CD4-positive, alpha-beta T cell treated with Interleukin-17A for 1 hour (primary cell): ENCODE measurements around the gene HINFP.
A peak's percentile ranks its signal among the peaks of the same experiment; 100 is the strongest.
"Not testable (repeated sequence)": the region's sequence is repeated elsewhere in the genome, so short reads cannot be mapped to it uniquely, and the experiment has no call there.

Experiments used
- DNase-seq: peaks from one replicate; pipeline ENCODE4 v3.0.0-alpha.2; 2020

The HINFP gene

DNA sequence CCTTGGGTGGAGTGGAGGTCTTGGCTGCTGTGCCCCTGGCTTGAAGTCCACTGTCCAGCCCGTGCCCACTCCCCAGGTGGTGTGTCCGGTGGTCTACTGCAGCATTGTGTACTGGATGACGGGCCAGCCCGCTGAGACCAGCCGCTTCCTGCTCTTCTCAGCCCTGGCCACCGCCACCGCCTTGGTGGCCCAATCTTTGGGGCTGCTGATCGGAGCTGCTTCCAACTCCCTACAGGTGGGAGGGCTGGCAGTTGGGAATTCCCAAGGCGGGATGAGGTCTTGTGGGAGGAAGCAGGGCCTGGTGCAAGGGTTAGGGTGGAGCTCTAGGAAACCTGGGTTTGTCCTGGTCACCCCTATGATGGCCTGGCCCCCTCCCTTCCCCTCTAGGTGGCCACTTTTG, 38.8 kb downstream of the HINFP start:
- DNase-seq = no peak

GRCh38 chr11:119161871-119162270, 40.5 kb downstream of the HINFP start:
- no peak for DNase-seq

DNA sequence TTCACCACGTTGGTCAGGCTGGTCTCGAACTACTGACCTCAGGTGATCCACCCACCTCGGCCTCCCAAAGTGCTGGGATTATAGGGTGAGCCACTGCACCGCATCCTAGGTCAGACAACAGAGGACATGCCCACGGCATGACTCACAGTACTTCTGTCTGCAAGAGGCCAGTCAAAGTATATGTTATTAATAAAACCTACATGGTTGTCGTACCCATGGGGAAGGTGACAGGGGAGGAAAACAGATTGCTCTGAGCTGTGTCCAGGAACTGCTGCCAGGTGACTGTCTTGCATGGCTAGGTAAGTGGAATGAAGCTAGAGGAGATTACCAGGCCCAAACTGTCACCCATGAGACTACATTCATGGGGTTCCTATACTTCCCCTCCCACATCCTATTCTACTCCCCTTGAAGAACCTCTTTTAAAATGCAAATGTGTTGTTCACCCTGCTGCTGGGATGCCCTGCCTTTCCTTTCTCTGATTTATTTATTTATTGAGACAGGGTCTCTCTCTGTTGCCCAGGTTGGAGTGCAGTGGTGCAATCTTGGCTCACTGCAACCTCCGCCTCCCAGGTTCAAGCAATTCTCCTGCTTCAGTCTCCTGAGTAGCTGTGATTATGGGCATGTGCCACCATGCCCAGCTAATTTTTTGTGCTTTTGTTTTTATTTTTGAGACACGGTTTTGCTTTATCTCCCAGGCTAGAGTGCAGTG, 45.1 kb downstream of the HINFP start:
- no peak for DNase-seq

DNA sequence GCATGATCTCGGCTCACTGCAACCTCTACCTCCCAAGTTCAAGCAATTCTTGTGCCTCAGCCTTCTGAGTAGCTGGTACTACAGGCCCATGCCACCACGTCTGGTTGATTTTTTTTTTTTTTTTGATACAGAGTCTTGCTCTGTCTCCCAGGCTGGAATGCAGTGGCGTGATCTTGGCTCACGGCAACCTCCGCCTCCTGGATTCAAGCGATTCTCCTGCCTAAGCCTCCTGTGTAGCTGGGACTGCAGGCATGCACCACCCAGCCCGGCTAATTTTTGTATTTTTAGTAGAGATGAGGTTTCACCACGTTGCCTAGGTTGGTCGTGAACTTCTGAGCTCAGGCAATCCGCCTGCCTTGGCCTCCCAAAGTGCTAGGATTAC, 45.7 kb downstream of the HINFP start:
- DNase-seq = not testable (repeated sequence)

- no peak for DNase-seq
Measured at GRCh38 chr11:119167933-119168332, 46.6 kb downstream of the HINFP start.

DNA sequence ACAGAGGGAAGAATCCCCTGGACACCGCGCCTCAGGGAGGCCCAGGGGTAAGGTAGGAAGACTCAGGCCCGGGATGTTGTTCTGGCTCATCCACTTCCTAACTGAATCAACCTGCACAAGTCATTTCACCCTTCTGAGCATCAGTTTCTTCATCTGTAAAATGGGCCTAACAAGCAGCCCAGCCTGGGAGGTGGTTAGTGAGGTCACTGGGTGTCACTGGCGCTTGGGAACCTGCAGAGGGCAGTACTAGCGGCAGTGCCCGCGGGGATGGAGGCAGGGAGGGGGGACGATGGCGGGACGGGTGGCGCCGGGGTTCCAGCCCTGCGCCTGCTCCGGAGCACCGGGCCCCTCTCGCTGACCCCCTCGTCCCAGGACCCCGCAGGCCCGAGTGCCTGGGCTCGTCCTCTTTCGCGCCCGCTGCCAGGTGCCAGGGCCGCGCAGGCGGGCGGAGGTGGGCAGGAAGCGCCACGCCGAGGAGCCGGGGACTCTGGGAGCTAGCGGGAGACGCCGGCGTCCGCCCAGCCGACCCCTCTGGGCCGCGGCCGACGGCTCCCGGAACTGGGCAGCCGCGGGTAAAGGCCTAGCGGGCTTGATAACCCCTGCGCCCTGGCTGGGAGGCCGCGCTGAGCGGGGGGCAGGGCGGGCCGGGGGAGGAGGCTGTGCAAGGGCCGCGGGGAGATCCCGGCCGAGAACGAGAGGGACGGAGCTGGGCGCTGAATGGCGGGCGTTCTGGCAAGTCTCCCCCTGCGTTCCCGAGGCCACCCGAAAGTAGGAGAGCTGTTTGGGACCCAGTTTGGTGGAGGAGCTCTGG, 47.3 kb downstream of the HINFP start, which contains the start of gene NLRX1:
Gene NLRX1 (plus strand): TSS at position 255 of the 811 bp plus-strand sequence. CDS start 2,679 bp downstream, outside the sequence.
- DNase-seq = peak; percentile 88

DNA sequence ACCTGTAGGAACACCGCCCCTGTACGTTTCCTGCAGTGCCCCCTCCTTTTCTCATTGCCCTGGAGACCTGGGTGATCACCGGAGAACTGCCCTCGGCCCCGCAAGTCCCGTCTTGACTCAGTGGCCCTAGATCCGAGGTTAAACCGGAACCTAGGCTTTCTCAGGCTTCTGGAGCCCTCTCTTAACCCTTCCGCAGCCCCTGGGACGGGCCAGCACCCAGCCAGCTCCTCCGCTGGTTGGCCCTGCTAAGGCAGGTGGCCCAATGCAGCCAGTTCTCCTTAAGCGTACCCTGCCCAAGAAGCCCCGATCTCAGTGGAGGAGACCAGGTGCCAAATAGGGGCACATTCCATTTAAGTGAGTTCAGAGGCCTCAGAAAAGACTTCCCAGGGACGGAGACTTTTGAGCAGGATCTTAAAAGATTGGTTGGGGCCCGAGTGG, 47.9 kb downstream of the HINFP start:
- no peak for DNase-seq

DNA sequence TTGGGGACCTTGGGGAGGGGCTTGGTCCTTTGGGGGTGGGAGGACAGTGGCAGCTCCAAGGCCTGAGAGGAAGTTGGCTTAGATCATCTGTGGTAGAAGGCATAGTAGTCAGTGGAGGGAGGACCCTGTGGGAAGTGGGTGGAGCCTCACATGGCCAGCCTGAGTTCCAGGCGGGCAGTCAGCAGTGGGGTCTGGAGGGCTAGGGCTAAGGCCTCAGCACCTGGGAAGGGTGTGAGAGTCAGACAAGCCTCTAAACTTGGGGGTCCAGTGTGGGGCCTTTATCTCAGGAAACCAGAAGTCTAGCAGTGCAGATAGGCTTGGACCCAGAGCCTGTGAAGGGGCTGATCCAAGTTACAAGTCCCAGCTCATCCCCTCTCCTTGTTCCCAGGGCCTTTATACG, 51.1 kb downstream of the HINFP start:
- DNase-seq = no peak

- DNase-seq = no peak
Measured at GRCh38 chr11:119173453-119173852, 52.1 kb downstream of the HINFP start.

GRCh38 chr11:119175493-119176077, 54.2 kb downstream of the HINFP start:
- no peak for DNase-seq

DNA sequence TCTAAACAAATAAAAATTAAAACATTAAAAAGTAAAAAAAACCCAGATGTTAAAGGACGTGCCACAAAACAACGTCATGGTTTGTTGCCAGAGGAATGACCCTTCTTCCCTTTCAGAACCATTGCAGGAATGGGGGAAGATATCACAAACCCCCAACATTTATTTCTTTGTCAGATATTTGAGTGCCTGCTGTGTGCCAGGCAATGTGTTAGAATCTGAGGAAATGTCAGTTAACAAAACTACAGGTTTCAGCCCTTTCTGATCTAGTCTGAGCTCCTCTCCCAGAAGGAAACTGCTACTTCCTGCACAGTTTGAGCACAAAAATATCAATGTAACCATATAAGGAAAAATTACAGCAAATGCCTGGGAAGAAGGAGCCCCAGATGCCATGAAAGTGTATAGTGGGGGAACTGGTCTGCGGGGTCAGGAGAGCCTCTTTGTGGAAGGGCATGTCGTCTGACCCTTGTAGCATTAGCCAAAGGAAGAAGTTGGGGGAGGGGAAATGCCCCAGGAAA, 56.8 kb downstream of the HINFP start:
- DNase-seq = no peak

DNA sequence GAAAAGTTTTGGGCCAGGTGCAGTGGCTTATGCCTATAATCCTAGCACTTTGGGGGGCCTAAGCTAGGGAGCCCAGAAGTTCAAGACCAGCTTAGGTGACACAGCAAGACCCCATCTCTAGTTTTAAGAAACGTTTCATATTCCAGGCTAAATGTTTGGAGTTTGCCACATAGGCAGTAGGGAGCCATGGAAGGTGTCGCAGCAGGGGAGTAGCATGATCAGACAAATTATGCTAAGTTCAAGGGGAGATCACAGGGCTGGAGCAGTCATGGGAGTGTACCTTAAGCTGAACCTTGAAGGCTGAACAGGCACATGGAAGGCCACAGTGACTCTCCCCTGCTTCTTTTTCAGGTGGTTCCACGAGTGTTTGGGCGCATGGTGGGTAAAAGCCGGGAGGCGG, 58.0 kb downstream of the HINFP start:
- DNase-seq = no peak

GRCh38 chr11:119179983-119180382, 58.6 kb downstream of the HINFP start:
- no peak for DNase-seq

GRCh38 chr11:119180729-119181676, 59.6 kb downstream of the HINFP start:
- no peak for DNase-seq

- DNase-seq = no peak
Measured at GRCh38 chr11:119181677-119182412, 60.5 kb downstream of the HINFP start.

DNA sequence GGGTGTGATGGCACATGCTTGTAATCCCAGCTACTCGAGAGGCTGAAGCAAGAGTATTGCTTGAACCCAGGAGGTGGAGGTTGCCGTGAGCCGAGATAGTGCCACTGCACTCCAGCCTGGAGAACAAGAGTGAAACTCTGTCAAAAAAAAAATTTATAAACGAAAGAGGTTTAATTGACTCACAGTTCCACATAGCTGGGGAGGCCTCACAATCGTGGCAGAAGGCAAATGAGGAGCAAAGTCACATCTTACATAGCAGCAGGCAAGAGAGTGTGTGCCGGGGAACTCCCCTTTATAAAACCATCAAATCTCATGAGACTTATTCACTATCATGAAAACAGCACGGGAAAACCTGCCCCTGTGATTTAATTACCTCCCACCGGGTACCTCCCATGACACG, 63.0 kb downstream of the HINFP start:
- not testable (repeated sequence) for DNase-seq
